ENCODE data around the gene TCF4.

TCF4 gene

GRCh38 chr18:55337138-55337537 lies 250.9 kb downstream of the TCF4 start:
- no peaks in the 10 kb centered on the region for H3K9me3 ChIP-seq (ENCODE audit: insufficient read depth, low read depth, low read length)
- no peaks in the 10 kb centered on the region for H3K79me2 ChIP-seq (ENCODE audit: control insufficient read depth, insufficient read depth, low read length, poor library complexity)
- no CpG with 5 or more reads among the region's 4 CpGs for WGBS (ENCODE audit: extremely low coverage, insufficient coverage, insufficient read length)

GRCh38 chr18:55336438-55337100 lies 251.4 kb downstream of the TCF4 start:
- Histone ChIP-seq H3K79me2 (ENCODE audit: control insufficient read depth, insufficient read depth, low read length, poor library complexity) (no peaks in the 10 kb centered on the region), H3K36me3 (ENCODE audit: control insufficient read depth in 1 of 2, insufficient read depth in 2 of 2, low read length in 2 of 2) (peaks cover 0 to 2% of the 10 kb centered on the region in 2 experiments), H3K14ac (ENCODE audit: low read length) (no peak overlapping the region), H4K91ac (ENCODE audit: low read depth, low read length) (no peak overlapping the region), H3K9ac (ENCODE audit: low read length) (no peak overlapping the region), H3K4me2 (ENCODE audit: low read length) (no peak overlapping the region), H3K79me1 (ENCODE audit: low read length) (no peaks in the 10 kb centered on the region), H3K27ac (ENCODE audit: low read depth, low read length) (no peak overlapping the region), H3K18ac (ENCODE audit: low read length) (no peak overlapping the region), H4K12ac (ENCODE audit: low read depth, low read length) (no peak overlapping the region), H3K23ac (ENCODE audit: low read length) (no peak overlapping the region), H3K4ac (ENCODE audit: low read depth, low read length) (no peak overlapping the region), H4K8ac (ENCODE audit: low read depth, low read length) (no peak overlapping the region), H2AK5ac (ENCODE audit: low read length) (no peak overlapping the region), H2AFZ (ENCODE audit: insufficient read depth, low read length, poor library complexity) (no peak overlapping the region), H2BK5ac (ENCODE audit: low read depth, low read length, poor library complexity) (no peak overlapping the region), H2BK120ac (ENCODE audit: insufficient read depth, low read length, poor library complexity) (no peak overlapping the region), H3K4me1 (ENCODE audit: control insufficient read depth in 1 of 2, insufficient read depth in 2 of 2, low read length in 2 of 2) (no peaks in the 10 kb centered on the region), H3K9me3 (ENCODE audit: insufficient read depth, low read depth, low read length) (no peaks in the 10 kb centered on the region), H3K27me3 (ENCODE audit: insufficient read depth, low read length) (no peaks in the 10 kb centered on the region), H2BK12ac (ENCODE audit: low read length) (no peak overlapping the region), H3K4me3 (ENCODE audit: low read depth, low read length) (no peak overlapping the region)
- no CpG with 5 or more reads among the region's 3 CpGs for WGBS (ENCODE audit: extremely low coverage, insufficient coverage, insufficient read length)
- no peak for DNase-seq

More at GRCh38 chr18:55337138-55337537, 250.9 kb downstream of the TCF4 start:
- Histone ChIP-seq H3K4me3 (ENCODE audit: low read depth, low read length) (no peak overlapping the region), H4K8ac (ENCODE audit: low read depth, low read length) (no peak overlapping the region), H3K27ac (ENCODE audit: low read depth, low read length) (no peak overlapping the region), H2AK5ac (ENCODE audit: low read length) (no peak overlapping the region), H2BK5ac (ENCODE audit: low read depth, low read length, poor library complexity) (no peak overlapping the region), H3K18ac (ENCODE audit: low read length) (no peak overlapping the region), H4K12ac (ENCODE audit: low read depth, low read length) (no peak overlapping the region), H2AFZ (ENCODE audit: insufficient read depth, low read length, poor library complexity) (no peak overlapping the region), H2BK12ac (ENCODE audit: low read length) (no peak overlapping the region), H2BK120ac (ENCODE audit: insufficient read depth, low read length, poor library complexity) (no peak overlapping the region), H3K4me1 (ENCODE audit: control insufficient read depth in 1 of 2, insufficient read depth in 2 of 2, low read length in 2 of 2) (no peaks in the 10 kb centered on the region), H3K9ac (ENCODE audit: low read length) (no peak overlapping the region), H3K4me2 (ENCODE audit: low read length) (no peak overlapping the region), H3K79me1 (ENCODE audit: low read length) (no peaks in the 10 kb centered on the region), H3K27me3 (ENCODE audit: insufficient read depth, low read length) (no peaks in the 10 kb centered on the region), H3K14ac (ENCODE audit: low read length) (no peak overlapping the region), H3K36me3 (ENCODE audit: control insufficient read depth in 1 of 2, insufficient read depth in 2 of 2, low read length in 2 of 2) (peaks cover 0 to 2% of the 10 kb centered on the region in 2 experiments), H3K4ac (ENCODE audit: low read depth, low read length) (no peak overlapping the region), H4K91ac (ENCODE audit: low read depth, low read length) (no peak overlapping the region), H3K23ac (ENCODE audit: low read length) (no peak overlapping the region)
- no peak for DNase-seq

DNA sequence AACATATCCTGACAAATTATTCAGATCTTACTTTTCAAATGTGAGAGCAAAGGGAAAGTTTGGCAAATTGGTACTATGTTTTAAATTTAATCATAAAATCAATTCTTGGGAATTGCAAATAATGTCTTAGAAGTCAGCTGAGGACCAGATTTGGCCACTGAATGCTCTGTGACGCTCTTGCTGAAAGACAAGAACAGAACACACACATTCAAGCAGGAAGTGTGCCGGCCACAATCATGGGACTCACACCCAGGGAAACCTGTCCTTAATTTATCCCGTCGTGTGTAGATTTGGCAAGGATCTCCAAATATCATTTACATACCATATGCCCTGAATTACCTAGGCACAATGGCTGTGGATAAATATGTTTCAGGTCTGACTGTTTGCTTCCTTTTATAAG lies 253.1 kb downstream of the TCF4 start:
- no peak overlapping the region for H2BK12ac ChIP-seq (ENCODE audit: low read length)
- H3K4me1 ChIP-seq (ENCODE audit: control insufficient read depth in 1 of 2, insufficient read depth in 2 of 2, low read length in 2 of 2), result no peaks in the 10 kb centered on the region
- no peak overlapping the region for H3K27ac ChIP-seq (ENCODE audit: low read depth, low read length)
- H3K79me1 ChIP-seq (ENCODE audit: low read length), result no peaks in the 10 kb centered on the region
- H3K9ac ChIP-seq (ENCODE audit: low read length), result peak overlapping the region; percentile 15
- no peak overlapping the region for H4K12ac ChIP-seq (ENCODE audit: low read depth, low read length)
- peaks cover 0 to 2% of the 10 kb centered on the region in 2 experiments for H3K36me3 ChIP-seq (ENCODE audit: control insufficient read depth in 1 of 2, insufficient read depth in 2 of 2, low read length in 2 of 2)
- no peak overlapping the region for H3K4me3 ChIP-seq (ENCODE audit: low read depth, low read length)
- H3K23ac ChIP-seq (ENCODE audit: low read length), result no peak overlapping the region
- DNase-seq, result no peak
- H4K8ac ChIP-seq (ENCODE audit: low read depth, low read length), result no peak overlapping the region
- no peak overlapping the region for H2BK5ac ChIP-seq (ENCODE audit: low read depth, low read length, poor library complexity)
- H2AK5ac ChIP-seq (ENCODE audit: low read length), result no peak overlapping the region
- no peak overlapping the region for H3K4me2 ChIP-seq (ENCODE audit: low read length)
- H4K91ac ChIP-seq (ENCODE audit: low read depth, low read length), result no peak overlapping the region
- H3K4ac ChIP-seq (ENCODE audit: low read depth, low read length), result no peak overlapping the region
- no CpG with 5 or more reads among the region's 4 CpGs for WGBS (ENCODE audit: extremely low coverage, insufficient coverage, insufficient read length)
- no peaks in the 10 kb centered on the region for H3K27me3 ChIP-seq (ENCODE audit: insufficient read depth, low read length)
- H2BK120ac ChIP-seq (ENCODE audit: insufficient read depth, low read length, poor library complexity), result no peak overlapping the region
- no peak overlapping the region for H2AFZ ChIP-seq (ENCODE audit: insufficient read depth, low read length, poor library complexity)
- no peak overlapping the region for H3K18ac ChIP-seq (ENCODE audit: low read length)
- H3K9me3 ChIP-seq (ENCODE audit: insufficient read depth, low read depth, low read length), result no peaks in the 10 kb centered on the region
- H3K79me2 ChIP-seq (ENCODE audit: control insufficient read depth, insufficient read depth, low read length, poor library complexity), result no peaks in the 10 kb centered on the region
- H3K14ac ChIP-seq (ENCODE audit: low read length), result no peak overlapping the region

DNA sequence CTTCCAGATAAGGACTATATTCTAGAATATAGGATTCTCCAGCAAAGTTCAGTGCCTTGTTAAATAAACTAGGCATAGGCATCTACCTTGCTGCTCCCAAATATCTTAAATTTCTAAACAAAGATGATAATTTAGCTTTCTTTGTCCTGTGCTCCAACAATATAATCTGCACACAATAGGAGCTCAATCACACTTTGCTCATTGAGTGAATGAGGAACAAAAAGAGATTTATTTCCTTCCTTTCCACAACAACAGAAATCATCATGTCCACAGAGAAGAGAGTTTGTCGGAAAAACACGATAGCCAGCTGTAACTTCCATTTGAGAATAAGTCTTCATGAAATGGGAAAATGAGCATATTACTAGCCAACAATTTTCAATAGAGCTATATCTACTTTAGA lies 256.7 kb downstream of the TCF4 start:
- WGBS (ENCODE audit: extremely low coverage, insufficient coverage, insufficient read length), result no CpG with 5 or more reads among the region's 2 CpGs
- Histone ChIP-seq H3K23ac (ENCODE audit: low read length) (no peak overlapping the region), H3K27me3 (ENCODE audit: insufficient read depth, low read length) (no peaks in the 10 kb centered on the region), H2BK5ac (ENCODE audit: low read depth, low read length, poor library complexity) (no peak overlapping the region), H2BK12ac (ENCODE audit: low read length) (no peak overlapping the region), H3K9me3 (ENCODE audit: insufficient read depth, low read depth, low read length) (no peaks in the 10 kb centered on the region), H3K4me3 (ENCODE audit: low read depth, low read length) (no peak overlapping the region), H3K27ac (ENCODE audit: low read depth, low read length) (no peak overlapping the region), H3K36me3 (ENCODE audit: control insufficient read depth in 1 of 2, insufficient read depth in 2 of 2, low read length in 2 of 2) (no peaks in the 10 kb centered on the region), H3K4me1 (ENCODE audit: control insufficient read depth in 1 of 2, insufficient read depth in 2 of 2, low read length in 2 of 2) (no peaks in the 10 kb centered on the region), H3K18ac (ENCODE audit: low read length) (no peak overlapping the region), H3K79me2 (ENCODE audit: control insufficient read depth, insufficient read depth, low read length, poor library complexity) (no peaks in the 10 kb centered on the region), H3K14ac (ENCODE audit: low read length) (no peak overlapping the region), H4K8ac (ENCODE audit: low read depth, low read length) (no peak overlapping the region), H2BK120ac (ENCODE audit: insufficient read depth, low read length, poor library complexity) (no peak overlapping the region), H3K4ac (ENCODE audit: low read depth, low read length) (no peak overlapping the region), H4K12ac (ENCODE audit: low read depth, low read length) (no peak overlapping the region), H3K4me2 (ENCODE audit: low read length) (no peak overlapping the region), H3K79me1 (ENCODE audit: low read length) (no peaks in the 10 kb centered on the region), H4K91ac (ENCODE audit: low read depth, low read length) (no peak overlapping the region), H3K9ac (ENCODE audit: low read length) (no peak overlapping the region), H2AFZ (ENCODE audit: insufficient read depth, low read length, poor library complexity) (no peak overlapping the region), H2AK5ac (ENCODE audit: low read length) (no peak overlapping the region)
- DNase-seq, result no peak

All from trophoblast cell (in vitro differentiated cells and primary cell).